IMR-90 (cell line): ENCODE measurements around the gene LAMTOR4.

Experiments
- MAZ ChIP-seq: IDR thresholded peaks from 2 replicates; pipeline ENCODE4 v1.6.1; 2012; ENCODE audit warnings: low read depth, mild to moderate bottlenecking, low read length, improper control_type of control experiment, moderate library complexity, borderline replicate concordance
- POLR2A ChIP-seq: IDR thresholded peaks from 2 replicates; pipeline ENCODE4 v1.6.1; 2012; ENCODE audit warnings: mild to moderate bottlenecking, low read depth, low read length
- RFX5 ChIP-seq: IDR thresholded peaks from 2 replicates; pipeline ENCODE4 v1.8.0; 2012; ENCODE audit warnings: low read depth, mild to moderate bottlenecking, low read length, moderate library complexity
- SMC3 ChIP-seq: fragments of 150-350 bp; IDR thresholded peaks from 2 replicates; pipeline ENCODE4 v1.6.1; 2016; ENCODE audit warnings: low read depth, mild to moderate bottlenecking, antibody characterized with exemption, low read length, moderate library complexity
- TF ChIP-seq, protein P1 (sequence below): conservative IDR thresholded peaks from 2 replicates; pipeline ENCODE4 v1.5.1; 2012; ENCODE audit warnings: mild to moderate bottlenecking, low read depth, low read length, improper control_type of control experiment
- TF ChIP-seq, protein P2 (sequence below): fragments of 150-350 bp; IDR thresholded peaks from 2 replicates; pipeline ENCODE4 v1.6.1; 2017; ENCODE audit warnings: mild to moderate bottlenecking, antibody characterized with exemption, low read length, low read depth

DNA sequence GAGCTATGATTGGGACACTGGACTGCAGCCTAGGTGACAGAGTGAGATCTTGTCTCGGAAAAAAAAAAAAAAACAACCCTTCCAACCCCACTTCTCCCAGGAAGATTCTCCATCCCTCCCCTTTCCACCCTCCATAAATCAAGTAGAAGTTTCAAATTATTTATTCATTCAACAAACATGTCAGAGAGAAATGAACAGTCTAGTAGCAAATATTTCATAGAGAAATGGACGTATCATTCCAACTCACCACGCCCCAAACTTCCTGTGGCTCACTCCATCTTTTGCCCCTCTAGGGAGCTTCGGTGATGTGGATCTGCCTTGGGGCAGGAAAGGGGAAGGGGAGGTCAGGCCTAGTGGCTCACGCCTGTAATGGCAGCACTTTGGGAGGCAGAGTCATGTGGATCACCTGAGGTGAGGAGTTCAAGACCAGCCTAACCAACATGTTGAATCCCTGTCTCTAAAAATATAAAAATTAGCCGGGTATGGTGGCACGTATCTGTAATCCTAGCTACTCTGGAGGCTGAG, 10.4 kb downstream of the LAMTOR4 start:
- TF ChIP-seq, protein P1, sequence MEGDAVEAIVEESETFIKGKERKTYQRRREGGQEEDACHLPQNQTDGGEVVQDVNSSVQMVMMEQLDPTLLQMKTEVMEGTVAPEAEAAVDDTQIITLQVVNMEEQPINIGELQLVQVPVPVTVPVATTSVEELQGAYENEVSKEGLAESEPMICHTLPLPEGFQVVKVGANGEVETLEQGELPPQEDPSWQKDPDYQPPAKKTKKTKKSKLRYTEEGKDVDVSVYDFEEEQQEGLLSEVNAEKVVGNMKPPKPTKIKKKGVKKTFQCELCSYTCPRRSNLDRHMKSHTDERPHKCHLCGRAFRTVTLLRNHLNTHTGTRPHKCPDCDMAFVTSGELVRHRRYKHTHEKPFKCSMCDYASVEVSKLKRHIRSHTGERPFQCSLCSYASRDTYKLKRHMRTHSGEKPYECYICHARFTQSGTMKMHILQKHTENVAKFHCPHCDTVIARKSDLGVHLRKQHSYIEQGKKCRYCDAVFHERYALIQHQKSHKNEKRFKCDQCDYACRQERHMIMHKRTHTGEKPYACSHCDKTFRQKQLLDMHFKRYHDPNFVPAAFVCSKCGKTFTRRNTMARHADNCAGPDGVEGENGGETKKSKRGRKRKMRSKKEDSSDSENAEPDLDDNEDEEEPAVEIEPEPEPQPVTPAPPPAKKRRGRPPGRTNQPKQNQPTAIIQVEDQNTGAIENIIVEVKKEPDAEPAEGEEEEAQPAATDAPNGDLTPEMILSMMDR = no peak
- TF ChIP-seq, protein P2, sequence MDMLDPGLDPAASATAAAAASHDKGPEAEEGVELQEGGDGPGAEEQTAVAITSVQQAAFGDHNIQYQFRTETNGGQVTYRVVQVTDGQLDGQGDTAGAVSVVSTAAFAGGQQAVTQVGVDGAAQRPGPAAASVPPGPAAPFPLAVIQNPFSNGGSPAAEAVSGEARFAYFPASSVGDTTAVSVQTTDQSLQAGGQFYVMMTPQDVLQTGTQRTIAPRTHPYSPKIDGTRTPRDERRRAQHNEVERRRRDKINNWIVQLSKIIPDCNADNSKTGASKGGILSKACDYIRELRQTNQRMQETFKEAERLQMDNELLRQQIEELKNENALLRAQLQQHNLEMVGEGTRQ = no peak
- TF ChIP-seq MAZ (no peak), POLR2A (no peak), RFX5 (no peak), SMC3 (no peak)
